A204.1 (cell line): ENCODE results near the gene INTU.
"Not testable (repeated sequence)": the region's sequence is repeated elsewhere in the genome, so short reads cannot be mapped to it uniquely, and the experiment has no call there.

Experiments
- FAIRE-seq: peaks from 2 replicates; lab custom pipeline; 2012; peaks lifted over from hg19 to GRCh38; lab: Jason Lieb, UNC

INTU gene

GRCh38 chr4:127643791-127644190, 11.0 kb downstream of the INTU start:
- FAIRE-seq = no peak

- FAIRE-seq = no peak
These were observed 15.3 kb downstream of the INTU start for GRCh38 chr4:127648061-127648460.

- FAIRE-seq = not testable (repeated sequence)
These were observed 22.8 kb downstream of the INTU start for GRCh38 chr4:127655590-127655989.

GRCh38 chr4:127656047-127656680, 23.4 kb downstream of the INTU start:
- FAIRE-seq = no peak

- no peak for FAIRE-seq
These were observed 27.6 kb downstream of the INTU start for GRCh38 chr4:127660284-127660885.

- FAIRE-seq = no peak
These were observed 34.4 kb downstream of the INTU start for GRCh38 chr4:127667116-127667515.

- FAIRE-seq = no peak
These were observed 35.0 kb downstream of the INTU start for GRCh38 chr4:127667772-127668171.

GRCh38 chr4:127668770-127669169, 36.0 kb downstream of the INTU start:
- no peak for FAIRE-seq

- no peak for FAIRE-seq
These were observed 36.9 kb downstream of the INTU start for GRCh38 chr4:127669691-127670090.

GRCh38 chr4:127672111-127672510, 39.4 kb downstream of the INTU start:
- no peak for FAIRE-seq

- FAIRE-seq = no peak
These were observed 52.5 kb downstream of the INTU start for GRCh38 chr4:127685292-127685691.

- no peak for FAIRE-seq
These were observed 53.9 kb downstream of the INTU start for GRCh38 chr4:127686658-127687057.

GRCh38 chr4:127687580-127687979, 54.8 kb downstream of the INTU start:
- no peak for FAIRE-seq

GRCh38 chr4:127698789-127699200, 66.0 kb downstream of the INTU start:
- FAIRE-seq = no peak

- no peak for FAIRE-seq
These were observed 76.2 kb downstream of the INTU start for GRCh38 chr4:127708985-127709384.

- FAIRE-seq = no peak
These were observed 76.7 kb downstream of the INTU start for GRCh38 chr4:127709456-127709855.

GRCh38 chr4:127730142-127730913, 97.6 kb downstream of the INTU start, which contains the start of gene SLC25A31:
Gene SLC25A31, plus strand, starts transcription at chr4:127730400. Its CDS starts 146 bp downstream, at chr4:127730546.
- no peak for FAIRE-seq

GRCh38 chr4:127731406-127731805, 98.6 kb downstream of the INTU start:
- no peak for FAIRE-seq

GRCh38 chr4:127732623-127733328, 100.0 kb downstream of the INTU start:
- peak; percentile 95 for FAIRE-seq

GRCh38 chr4:127734976-127735375, 102.2 kb downstream of the INTU start:
- no peak for FAIRE-seq

- no peak for FAIRE-seq
These were observed 104.5 kb downstream of the INTU start for GRCh38 chr4:127737295-127737694.

GRCh38 chr4:127741247-127741646, 108.5 kb downstream of the INTU start:
- FAIRE-seq = no peak

GRCh38 chr4:127747883-127748282, 115.1 kb downstream of the INTU start:
- FAIRE-seq = no peak
